ENCODE measurements around the gene WBP1L. TPM values are rescaled to one million over a fixed set of nuclear protein-coding genes. Genes with fewer than 3 reads are reported as not detected.

The WBP1L gene
- total and polyA plus RNA-seq, 4 donors, result 19.1 to 52.3 (median 45.2) TPM

DNA sequence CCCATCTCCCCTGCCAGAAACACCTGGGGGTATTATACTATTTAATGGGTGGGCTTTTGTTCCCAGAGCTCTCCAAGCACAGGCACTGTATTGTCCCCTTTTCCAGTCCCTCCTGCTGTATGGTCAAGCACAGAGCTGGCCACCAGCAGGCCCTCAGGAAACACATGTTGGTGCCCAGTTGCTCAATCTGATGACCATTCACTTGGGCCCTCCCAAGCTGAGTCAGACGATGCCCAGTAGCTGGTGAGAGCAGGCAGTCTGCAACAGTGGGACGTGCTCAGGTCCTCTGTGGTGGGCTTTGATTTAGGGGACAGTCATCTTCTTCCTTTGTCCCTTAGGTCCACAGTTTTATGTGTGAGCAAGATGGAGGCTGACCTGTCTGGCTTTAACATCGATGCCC lies 17.5 kb upstream of the WBP1L start:
- H3K27me3 ChIP-seq (ENCODE audit: control insufficient read depth in 3 of 3, insufficient read depth in 3 of 3, low read length in 2 of 3), result no peaks in the 10 kb centered on the region
- H3K27ac ChIP-seq (ENCODE audit: low read depth in 1 of 2, low read length in 1 of 2), result no peak overlapping the region
- TF ChIP-seq, protein P1, sequence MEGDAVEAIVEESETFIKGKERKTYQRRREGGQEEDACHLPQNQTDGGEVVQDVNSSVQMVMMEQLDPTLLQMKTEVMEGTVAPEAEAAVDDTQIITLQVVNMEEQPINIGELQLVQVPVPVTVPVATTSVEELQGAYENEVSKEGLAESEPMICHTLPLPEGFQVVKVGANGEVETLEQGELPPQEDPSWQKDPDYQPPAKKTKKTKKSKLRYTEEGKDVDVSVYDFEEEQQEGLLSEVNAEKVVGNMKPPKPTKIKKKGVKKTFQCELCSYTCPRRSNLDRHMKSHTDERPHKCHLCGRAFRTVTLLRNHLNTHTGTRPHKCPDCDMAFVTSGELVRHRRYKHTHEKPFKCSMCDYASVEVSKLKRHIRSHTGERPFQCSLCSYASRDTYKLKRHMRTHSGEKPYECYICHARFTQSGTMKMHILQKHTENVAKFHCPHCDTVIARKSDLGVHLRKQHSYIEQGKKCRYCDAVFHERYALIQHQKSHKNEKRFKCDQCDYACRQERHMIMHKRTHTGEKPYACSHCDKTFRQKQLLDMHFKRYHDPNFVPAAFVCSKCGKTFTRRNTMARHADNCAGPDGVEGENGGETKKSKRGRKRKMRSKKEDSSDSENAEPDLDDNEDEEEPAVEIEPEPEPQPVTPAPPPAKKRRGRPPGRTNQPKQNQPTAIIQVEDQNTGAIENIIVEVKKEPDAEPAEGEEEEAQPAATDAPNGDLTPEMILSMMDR (IDR thresholded peaks at IDR 0.05; ENCODE audit: control extremely low read depth, extremely low read depth), result no peak
- H3K36me3 ChIP-seq (ENCODE audit: control insufficient read depth in 4 of 4, insufficient read depth in 4 of 4, low read length in 4 of 4), result peaks cover 0 to 12% (median 5%) of the 10 kb centered on the region in 4 donors
- H3K9me3 ChIP-seq (ENCODE audit: control insufficient read depth in 4 of 4, insufficient read depth in 3 of 4, low read length in 3 of 4), result no peaks in the 10 kb centered on the region
- ATAC-seq (ENCODE audit: insufficient read depth, low FRiP score) (no peak), DNase-seq (no peak)
- no peak overlapping the region for H3K4me3 ChIP-seq
- no peak overlapping the region for H3K9ac ChIP-seq (ENCODE audit: insufficient read depth in 1 of 2, low read length in 2 of 2)
- peaks cover 0 to 5% (median 0%) of the 10 kb centered on the region in 5 donors for H3K4me1 ChIP-seq (ENCODE audit: control insufficient read depth in 5 of 5, insufficient read depth in 5 of 5, low read length in 5 of 5)
- WGBS, 2 donors, result 54 to 55% methylated on average over 3 of the region's 3 CpGs

DNA sequence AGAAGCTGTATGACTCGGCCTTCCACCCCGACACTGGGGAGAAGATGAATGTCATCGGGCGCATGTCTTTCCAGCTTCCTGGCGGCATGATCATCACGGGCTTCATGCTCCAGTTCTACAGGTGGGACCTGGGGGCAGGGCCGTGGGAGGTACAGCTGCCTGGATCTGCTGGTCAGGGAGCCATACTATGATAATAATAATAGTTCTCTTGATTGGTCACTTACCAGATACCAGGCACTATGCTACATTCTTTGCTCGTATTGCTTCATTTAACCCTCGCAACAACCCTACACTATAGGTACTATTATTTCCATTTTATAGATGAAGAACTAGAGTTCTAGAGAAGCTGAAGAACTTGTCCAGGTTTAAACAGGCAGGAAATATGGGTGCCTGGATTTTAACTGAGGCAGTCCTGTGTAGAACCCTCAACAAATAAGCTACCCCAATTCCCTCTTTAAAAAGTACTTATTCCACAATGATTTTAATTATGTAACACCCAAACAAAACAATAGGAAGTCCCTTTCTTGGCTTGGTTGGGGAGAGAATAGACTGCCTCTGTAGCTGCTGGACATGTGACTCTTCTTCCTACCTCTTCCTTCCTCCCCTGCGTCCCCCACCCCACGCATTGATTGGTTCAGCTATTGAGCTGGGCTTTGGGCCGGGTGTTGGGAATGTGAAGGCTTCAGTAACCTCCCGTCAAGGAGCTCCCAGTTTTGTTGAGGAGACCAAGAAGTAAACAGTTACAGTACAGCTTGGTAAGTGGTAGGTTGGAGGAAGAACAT lies 16.5 kb upstream of the WBP1L start:
- Histone ChIP-seq H3K27ac (ENCODE audit: low read depth in 1 of 2, low read length in 1 of 2) (no peak overlapping the region), H3K4me1 (ENCODE audit: control insufficient read depth in 5 of 5, insufficient read depth in 5 of 5, low read length in 5 of 5) (peaks cover 0 to 5% (median 0%) of the 10 kb centered on the region in 5 donors), H3K9ac (ENCODE audit: insufficient read depth in 1 of 2, low read length in 2 of 2) (no peak overlapping the region), H3K9me3 (ENCODE audit: control insufficient read depth in 4 of 4, insufficient read depth in 3 of 4, low read length in 3 of 4) (no peaks in the 10 kb centered on the region), H3K36me3 (ENCODE audit: control insufficient read depth in 4 of 4, insufficient read depth in 4 of 4, low read length in 4 of 4) (peaks cover 0 to 18% (median 5%) of the 10 kb centered on the region in 4 donors), H3K27me3 (ENCODE audit: control insufficient read depth in 3 of 3, insufficient read depth in 3 of 3, low read length in 2 of 3) (no peaks in the 10 kb centered on the region), H3K4me3 (no peak overlapping the region)
- TF ChIP-seq, protein P1 (IDR thresholded peaks at IDR 0.05; ENCODE audit: control extremely low read depth, extremely low read depth), result no peak
- ATAC-seq (ENCODE audit: insufficient read depth, low FRiP score) (no peak), DNase-seq (no peak)
- WGBS, 2 donors, result 66 to 73% methylated on average over 13 of the region's 13 CpGs

DNA sequence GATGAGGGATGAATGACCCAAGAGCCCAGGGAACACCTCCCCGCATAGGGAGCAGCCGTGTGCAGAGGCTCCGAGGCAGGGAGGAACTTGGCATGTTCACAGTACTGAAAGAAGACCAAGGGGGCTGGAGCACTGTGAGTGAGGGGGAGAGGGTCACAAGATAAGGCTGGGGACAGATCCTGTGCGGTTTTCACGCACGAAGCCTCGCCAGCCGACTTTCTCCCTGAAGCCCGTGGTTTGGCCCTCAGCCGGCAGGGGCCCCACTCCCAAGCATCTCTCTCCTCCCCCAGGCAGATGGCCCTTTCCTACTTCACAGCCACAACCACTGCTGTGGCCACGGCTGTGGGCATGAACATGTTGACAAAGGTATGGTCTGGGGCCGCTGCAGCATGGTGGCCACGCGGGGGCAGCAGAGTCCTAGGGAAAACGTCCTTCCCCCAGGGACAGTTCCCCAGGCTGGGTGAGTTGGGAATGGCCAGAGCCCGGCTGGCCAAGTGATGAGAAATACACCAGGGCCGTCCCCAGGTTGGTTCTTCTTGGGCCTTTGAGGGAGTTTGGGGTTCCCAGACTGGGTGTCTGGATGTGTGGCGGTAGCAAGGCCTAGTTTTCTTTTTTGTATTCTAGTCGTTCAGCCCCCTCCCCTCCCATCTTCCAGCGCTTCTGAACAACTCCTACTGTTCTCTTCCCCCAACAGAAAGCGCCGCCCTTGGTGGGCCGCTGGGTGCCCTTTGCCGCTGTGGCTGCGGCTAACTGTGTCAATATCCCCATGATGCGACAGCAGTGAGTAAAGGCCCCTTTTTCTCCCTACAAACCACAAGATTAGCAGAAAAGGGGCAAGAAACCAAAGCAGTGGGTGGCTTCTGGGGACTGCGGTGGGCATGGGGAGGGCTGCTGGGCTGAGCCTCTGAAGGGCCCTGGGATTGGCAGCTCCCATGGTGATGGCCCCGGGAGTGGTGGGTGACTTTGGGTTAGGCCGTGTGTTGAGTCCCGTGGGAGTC lies 14.4 kb upstream of the WBP1L start:
- WGBS, 2 donors, result 46 to 52% methylated on average over 30 of the region's 30 CpGs
- H3K27ac ChIP-seq (ENCODE audit: low read depth in 1 of 2, low read length in 1 of 2), result no peak overlapping the region
- no peaks in the 10 kb centered on the region for H3K9me3 ChIP-seq (ENCODE audit: control insufficient read depth in 4 of 4, insufficient read depth in 3 of 4, low read length in 3 of 4)
- peaks cover 0 to 18% (median 9%) of the 10 kb centered on the region in 4 donors for H3K36me3 ChIP-seq (ENCODE audit: control insufficient read depth in 4 of 4, insufficient read depth in 4 of 4, low read length in 4 of 4)
- TF ChIP-seq, protein P1 (IDR thresholded peaks at IDR 0.05; ENCODE audit: control extremely low read depth, extremely low read depth), result peak; percentile 94
- DNase-seq (peak; percentile 81 to 86 (median 85)), ATAC-seq (ENCODE audit: insufficient read depth, low FRiP score) (peak; percentile 91)
- H3K4me1 ChIP-seq (ENCODE audit: control insufficient read depth in 5 of 5, insufficient read depth in 5 of 5, low read length in 5 of 5), result peaks cover 0 to 5% (median 0%) of the 10 kb centered on the region in 5 donors
- H3K4me3 ChIP-seq, result no peak overlapping the region
- no peak overlapping the region for H3K9ac ChIP-seq (ENCODE audit: insufficient read depth in 1 of 2, low read length in 2 of 2)
- no peaks in the 10 kb centered on the region for H3K27me3 ChIP-seq (ENCODE audit: control insufficient read depth in 3 of 3, insufficient read depth in 3 of 3, low read length in 2 of 3)

Data from lung (tissue), 12 donors.